HG02981 (cell line): ENCODE results near the gene BICDL2.
A peak's percentile ranks its signal among the peaks of the same experiment; 100 is the strongest.
"Not testable (repeated sequence)": the region's sequence is repeated elsewhere in the genome, so short reads cannot be mapped to it uniquely, and the experiment has no call there.

Source experiments
- ATAC-seq: cut with Tn5 transposase; IDR thresholded peaks from one replicate; pipeline ENCODE4 v1.9.1; 2021; ENCODE audit warnings: mild to moderate bottlenecking, moderate library complexity; ENCODE audit not compliant: unreplicated experiment

The BICDL2 gene

GRCh38 chr16:3065069-3065741 is 28.5 kb upstream of the BICDL2 start, which contains the start of gene IL32:
IL32 (plus strand) TSS chr16:3065640; CDS start chr16:3065812, 172 bp downstream.
- no peak for ATAC-seq

- no peak for ATAC-seq
These were observed 27.1 kb upstream of the BICDL2 start for GRCh38 chr16:3063625-3064386.

GRCh38 chr16:3062553-3062952 is 25.8 kb upstream of the BICDL2 start:
- no peak for ATAC-seq

GRCh38 chr16:3060339-3061127 is 23.8 kb upstream of the BICDL2 start:
- ATAC-seq: no peak

- no peak for ATAC-seq
These were observed 23.0 kb upstream of the BICDL2 start for GRCh38 chr16:3059723-3060242.

GRCh38 chr16:3059041-3059722 is 22.4 kb upstream of the BICDL2 start:
- ATAC-seq: peak; percentile 62

GRCh38 chr16:3058139-3059030 is 21.6 kb upstream of the BICDL2 start:
- ATAC-seq: peak; percentile 26

- ATAC-seq: no peak
These were observed 20.7 kb upstream of the BICDL2 start for GRCh38 chr16:3057181-3058138.

- ATAC-seq: no peak
These were observed 19.8 kb upstream of the BICDL2 start for GRCh38 chr16:3056336-3057180.

GRCh38 chr16:3055734-3056115 is 19.0 kb upstream of the BICDL2 start:
- not testable (repeated sequence) for ATAC-seq

- no peak for ATAC-seq
These were observed 18.4 kb upstream of the BICDL2 start for GRCh38 chr16:3054965-3055733.

- ATAC-seq: not testable (repeated sequence)
These were observed 16.6 kb upstream of the BICDL2 start for GRCh38 chr16:3053330-3053710.

GRCh38 chr16:3052571-3053329 is 16.0 kb upstream of the BICDL2 start:
- not testable (repeated sequence) for ATAC-seq

- ATAC-seq: no peak
These were observed 14.8 kb upstream of the BICDL2 start for GRCh38 chr16:3051494-3051893.

- ATAC-seq: no peak
These were observed 14.3 kb upstream of the BICDL2 start for GRCh38 chr16:3051009-3051408.

- no peak for ATAC-seq
These were observed 13.7 kb upstream of the BICDL2 start for GRCh38 chr16:3050487-3050886.
